ENCODE results near the gene NHSL2. TPM values are rescaled to one million over a fixed set of nuclear protein-coding genes. Genes with fewer than 3 reads are reported as not detected.

The NHSL2 gene
- total RNA-seq, 1 experiment from 2014 or later: 0.58 TPM

- no peaks in the 10 kb centered on the region for H3K36me3 ChIP-seq (ENCODE audit: insufficient read depth, low read length, poor library complexity, severe bottlenecking)
- intact Hi-C loops (cut with micrococcal nuclease; ENCODE audit: unreplicated experiment): no loop called here
- no peaks in the 10 kb centered on the region for H3K9me3 ChIP-seq (ENCODE audit: low read depth, low read length, poor library complexity, severe bottlenecking)
- no peak overlapping the region for H3K4me3 ChIP-seq (ENCODE audit: low read depth, low read length, poor library complexity, severe bottlenecking)
- no peak for TF ChIP-seq CTCF (conservative IDR thresholded peaks at IDR 0.05; ENCODE audit: low read depth, low read length)
- no peak for TF ChIP-seq EZH2 (IDR thresholded peaks at IDR 0.05; ENCODE audit: borderline replicate concordance, low read depth, low read length, poor library complexity, severe bottlenecking)
- H3K4me1 ChIP-seq (ENCODE audit: insufficient read depth, low read length, poor library complexity, severe bottlenecking): peaks cover 15% of the 10 kb centered on the region
- H3K27me3 ChIP-seq (replicated peaks; ENCODE audit: insufficient read depth, low read depth, low read length, poor library complexity): no peaks in the 10 kb centered on the region
- ChIA-PET CTCF (no interaction called here), POLR2A (ENCODE audit: low non-redundant PET) (no interaction called here)
- peak; percentile 65 for DNase-seq (ENCODE audit: low spot score)
- no peak overlapping the region for H3K27ac ChIP-seq (ENCODE audit: low read depth, low read length, poor library complexity, severe bottlenecking)
- no TSS peak for BruUV-seq (replicated peaks)
Observed at GRCh38 chrX:72046447-72046846, 135.8 kb downstream of the NHSL2 start.

- H3K27me3 ChIP-seq (replicated peaks; ENCODE audit: insufficient read depth, low read depth, low read length, poor library complexity): no peaks in the 10 kb centered on the region
- no peaks in the 10 kb centered on the region for H3K36me3 ChIP-seq (ENCODE audit: insufficient read depth, low read length, poor library complexity, severe bottlenecking)
- peaks cover 15% of the 10 kb centered on the region for H3K4me1 ChIP-seq (ENCODE audit: insufficient read depth, low read length, poor library complexity, severe bottlenecking)
- H3K27ac ChIP-seq (ENCODE audit: low read depth, low read length, poor library complexity, severe bottlenecking): no peak overlapping the region
- ChIA-PET CTCF (no interaction called here), POLR2A (ENCODE audit: low non-redundant PET) (no interaction called here)
- no peaks in the 10 kb centered on the region for H3K9me3 ChIP-seq (ENCODE audit: low read depth, low read length, poor library complexity, severe bottlenecking)
- H3K4me3 ChIP-seq (ENCODE audit: low read depth, low read length, poor library complexity, severe bottlenecking): no peak overlapping the region
- no peak for TF ChIP-seq CTCF (conservative IDR thresholded peaks at IDR 0.05; ENCODE audit: low read depth, low read length)
- no peak for TF ChIP-seq EZH2 (IDR thresholded peaks at IDR 0.05; ENCODE audit: borderline replicate concordance, low read depth, low read length, poor library complexity, severe bottlenecking)
- DNase-seq (ENCODE audit: low spot score): peak; percentile 10
- BruUV-seq (replicated peaks): no TSS peak
- intact Hi-C loops (cut with micrococcal nuclease; ENCODE audit: unreplicated experiment): no loop called here
Observed at GRCh38 chrX:72048510-72049455, 138.1 kb downstream of the NHSL2 start.

GRCh38 chrX:72050011-72050410, 139.4 kb downstream of the NHSL2 start:
- intact Hi-C loops (cut with micrococcal nuclease; ENCODE audit: unreplicated experiment): no loop called here
- POLR2A ChIA-PET (ENCODE audit: low non-redundant PET): no interaction called here
- Histone ChIP-seq H3K4me3 (ENCODE audit: low read depth, low read length, poor library complexity, severe bottlenecking) (no peak overlapping the region), H3K36me3 (ENCODE audit: insufficient read depth, low read length, poor library complexity, severe bottlenecking) (no peaks in the 10 kb centered on the region), H3K27ac (ENCODE audit: low read depth, low read length, poor library complexity, severe bottlenecking) (no peak overlapping the region), H3K27me3 (replicated peaks; ENCODE audit: insufficient read depth, low read depth, low read length, poor library complexity) (no peaks in the 10 kb centered on the region), H3K4me1 (ENCODE audit: insufficient read depth, low read length, poor library complexity, severe bottlenecking) (peaks cover 15% of the 10 kb centered on the region), H3K9me3 (ENCODE audit: low read depth, low read length, poor library complexity, severe bottlenecking) (no peaks in the 10 kb centered on the region)
- CTCF ChIA-PET: no interaction called here
- DNase-seq (ENCODE audit: low spot score): no peak
- BruUV-seq (replicated peaks): no TSS peak
- TF ChIP-seq EZH2 (IDR thresholded peaks at IDR 0.05; ENCODE audit: borderline replicate concordance, low read depth, low read length, poor library complexity, severe bottlenecking) (no peak), CTCF (conservative IDR thresholded peaks at IDR 0.05; ENCODE audit: low read depth, low read length) (no peak)

Measured in A673 (cell line).